Epithelial cell of esophagus (primary cell): ENCODE results near the gene EIF4EBP2.

Source experiments
- DNase-seq: peaks from one replicate; pipeline ENCODE4 v3.0.0; 2010; ENCODE audit warnings: low read depth
- H3K4me3 ChIP-seq: 2 replicates; pipeline ENCODE4 v1.5.1; 2011; ENCODE audit warnings: mild to moderate bottlenecking, low read length, control low read depth
- TF ChIP-seq, protein P1 (sequence below): IDR thresholded peaks from 2 replicates; pipeline ENCODE4 v1.5.1; 2011; ENCODE audit warnings: low read depth, mild to moderate bottlenecking, low read length, control low read depth, inconsistent platforms; ENCODE audit not compliant: insufficient read depth; ENCODE audit errors: missing control alignments

EIF4EBP2 gene

DNA sequence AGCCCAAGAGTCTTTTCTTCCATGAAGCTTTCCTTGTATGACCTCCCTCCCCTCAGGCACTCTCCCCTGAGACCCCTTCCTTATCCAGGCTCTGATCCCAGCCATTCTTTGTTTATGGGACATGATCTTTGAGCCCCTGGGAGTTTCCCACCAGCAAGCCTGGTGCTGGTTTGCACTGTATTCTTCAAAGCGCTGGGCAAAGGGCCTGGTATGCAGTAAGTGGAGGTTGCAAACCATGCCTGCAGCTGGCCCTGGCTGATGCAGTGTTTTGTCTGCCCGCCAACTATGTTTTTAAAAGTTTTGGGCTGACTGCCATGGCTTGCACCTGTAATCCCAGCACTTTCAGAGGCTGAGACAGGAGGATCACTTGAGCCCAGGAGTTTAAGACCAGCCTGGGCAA, 44.3 kb downstream of the EIF4EBP2 start:
- DNase-seq, result no peak
- TF ChIP-seq, protein P1, sequence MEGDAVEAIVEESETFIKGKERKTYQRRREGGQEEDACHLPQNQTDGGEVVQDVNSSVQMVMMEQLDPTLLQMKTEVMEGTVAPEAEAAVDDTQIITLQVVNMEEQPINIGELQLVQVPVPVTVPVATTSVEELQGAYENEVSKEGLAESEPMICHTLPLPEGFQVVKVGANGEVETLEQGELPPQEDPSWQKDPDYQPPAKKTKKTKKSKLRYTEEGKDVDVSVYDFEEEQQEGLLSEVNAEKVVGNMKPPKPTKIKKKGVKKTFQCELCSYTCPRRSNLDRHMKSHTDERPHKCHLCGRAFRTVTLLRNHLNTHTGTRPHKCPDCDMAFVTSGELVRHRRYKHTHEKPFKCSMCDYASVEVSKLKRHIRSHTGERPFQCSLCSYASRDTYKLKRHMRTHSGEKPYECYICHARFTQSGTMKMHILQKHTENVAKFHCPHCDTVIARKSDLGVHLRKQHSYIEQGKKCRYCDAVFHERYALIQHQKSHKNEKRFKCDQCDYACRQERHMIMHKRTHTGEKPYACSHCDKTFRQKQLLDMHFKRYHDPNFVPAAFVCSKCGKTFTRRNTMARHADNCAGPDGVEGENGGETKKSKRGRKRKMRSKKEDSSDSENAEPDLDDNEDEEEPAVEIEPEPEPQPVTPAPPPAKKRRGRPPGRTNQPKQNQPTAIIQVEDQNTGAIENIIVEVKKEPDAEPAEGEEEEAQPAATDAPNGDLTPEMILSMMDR, result no peak

DNA sequence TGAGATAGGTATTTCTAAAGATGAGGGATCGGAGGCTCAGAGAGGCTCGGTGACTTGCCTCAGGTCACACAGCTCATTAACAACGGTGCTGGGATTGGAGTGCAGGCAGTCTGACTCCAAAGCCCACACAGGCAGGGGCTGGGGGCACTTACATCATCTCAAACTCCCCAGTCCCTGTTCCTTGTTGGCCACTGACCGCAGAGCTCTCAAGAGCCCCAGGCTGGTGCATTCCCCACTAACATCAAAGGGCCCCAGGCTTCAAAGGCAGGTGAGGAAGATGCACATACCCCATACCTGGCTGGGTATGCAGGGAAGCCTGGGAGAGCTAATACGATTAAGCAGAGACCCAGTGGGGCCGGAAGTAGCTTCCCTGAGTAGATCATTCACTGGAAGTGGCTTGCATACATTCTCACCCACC, 51.3 kb downstream of the EIF4EBP2 start:
- TF ChIP-seq, protein P1, result no peak
- no peak overlapping the region for H3K4me3 ChIP-seq
- no peak for DNase-seq

More for the DNA sequence above, 44.3 kb downstream of the EIF4EBP2 start:
- no peak overlapping the region for H3K4me3 ChIP-seq

GRCh38 chr10:70456164-70456563, 52.2 kb downstream of the EIF4EBP2 start:
- no peak for DNase-seq
- TF ChIP-seq, protein P1, result no peak
- no peak overlapping the region for H3K4me3 ChIP-seq

- H3K4me3 ChIP-seq, result no peak overlapping the region
- TF ChIP-seq, protein P1, result no peak
- DNase-seq, result no peak
Measured at GRCh38 chr10:70457759-70458305, 53.9 kb downstream of the EIF4EBP2 start.

- DNase-seq, result peak; percentile 69
- TF ChIP-seq, protein P1, result no peak
- no peak overlapping the region for H3K4me3 ChIP-seq
Measured at GRCh38 chr10:70458329-70459060, 54.5 kb downstream of the EIF4EBP2 start.

DNA sequence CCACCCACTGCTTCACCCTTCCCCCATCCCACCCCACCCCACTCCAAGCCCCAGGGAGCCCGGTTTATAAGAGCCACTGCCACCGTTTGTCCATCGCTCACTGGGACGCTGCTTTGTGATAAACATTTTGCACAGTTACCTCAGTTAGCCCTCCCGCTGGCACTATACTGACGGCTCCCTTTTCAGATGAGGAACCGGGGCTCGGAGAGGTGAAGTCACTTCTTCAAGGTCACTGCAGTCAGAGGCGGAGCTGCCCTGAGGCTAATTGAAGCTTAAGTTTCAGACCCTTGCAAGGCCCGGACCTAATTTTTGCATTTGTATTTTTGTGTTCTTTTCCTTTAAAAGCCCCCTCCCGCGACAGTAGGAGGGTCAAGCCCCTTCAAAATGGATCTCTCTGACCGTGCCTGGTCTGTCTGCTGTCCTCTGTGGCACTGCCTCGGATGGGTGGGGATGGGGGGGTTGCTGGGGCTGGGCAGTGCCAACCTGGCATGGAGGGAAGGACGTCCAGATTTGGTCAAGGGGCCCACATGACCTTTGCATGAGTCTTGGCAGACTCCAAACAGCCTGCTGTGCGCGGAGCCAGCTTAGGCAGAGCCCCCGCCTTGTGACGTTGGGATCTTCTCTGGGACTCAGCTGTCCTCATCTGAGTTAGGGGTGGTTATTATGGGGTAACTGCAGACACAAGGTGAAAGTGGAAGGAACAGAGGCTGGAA, 55.3 kb downstream of the EIF4EBP2 start:
- DNase-seq, result no peak
- no peak overlapping the region for H3K4me3 ChIP-seq
- TF ChIP-seq, protein P1, result no peak
